Stimulated activated CD8-positive, alpha-beta memory T cell treated with anti-CD3 and anti-CD28 coated beads, Interleukin-7, amount 100 ng/mL, for 24 hours (primary cell): ENCODE results near the gene CYTH1.

Experiments
- DNase-seq: peaks from one replicate; pipeline ENCODE4 v3.0.0-alpha.2; 2020; ENCODE audit warnings: low read depth

The CYTH1 gene

GRCh38 chr17:78805301-78805700 lies 23.2 kb upstream of the CYTH1 start:
- DNase-seq: peak; percentile 35

DNA sequence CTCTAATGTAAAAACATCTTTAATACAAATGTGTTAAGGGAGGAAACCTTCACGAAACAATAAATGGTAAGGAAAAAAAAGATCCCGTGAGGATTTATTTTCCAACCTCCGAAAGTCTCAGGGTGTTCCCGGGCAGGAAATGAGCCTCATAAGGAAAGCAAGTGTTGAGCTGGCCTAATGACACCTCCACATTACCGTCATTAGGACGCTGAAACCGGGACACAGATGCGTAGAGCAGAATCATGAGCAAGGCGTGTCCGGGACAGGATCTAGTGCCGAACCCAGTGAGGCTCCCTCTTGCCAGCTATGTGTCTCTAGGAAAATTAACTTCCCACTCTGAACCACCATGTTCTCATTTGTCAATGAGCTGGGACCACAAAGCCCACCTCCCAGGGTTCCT lies 22.7 kb upstream of the CYTH1 start:
- DNase-seq: no peak

DNA sequence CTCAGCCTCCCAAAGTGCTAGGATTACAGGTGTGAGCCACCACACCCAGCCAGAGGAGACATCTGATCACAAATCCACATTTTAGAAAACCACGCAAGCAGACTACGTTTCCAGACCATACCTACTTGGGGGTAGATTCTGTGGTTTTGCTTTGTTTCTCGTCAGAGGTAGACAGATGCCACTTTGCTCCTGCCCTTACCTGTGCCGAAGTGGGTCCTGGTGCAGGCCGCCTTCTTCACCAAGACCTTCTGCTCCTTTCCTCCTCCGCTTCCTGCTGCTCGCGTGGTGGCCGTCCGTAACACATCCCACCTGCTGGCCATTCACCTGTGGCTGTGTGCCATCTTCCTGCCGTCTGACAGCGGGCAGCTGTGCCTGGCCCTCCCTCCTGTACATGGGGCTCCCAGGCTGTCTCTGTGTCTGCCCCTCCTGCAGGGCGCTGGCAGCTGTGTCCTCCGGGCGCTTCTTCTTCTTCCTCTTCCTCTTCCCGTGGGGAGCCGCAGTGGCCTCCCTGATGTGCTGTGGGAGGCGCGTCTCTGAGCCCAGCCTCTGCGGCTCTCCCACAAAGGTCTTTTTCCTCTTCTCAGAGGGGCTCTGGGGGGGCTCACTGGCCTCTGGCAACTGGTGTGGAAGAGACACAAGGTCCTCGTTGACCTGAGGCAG lies 21.2 kb upstream of the CYTH1 start:
- DNase-seq: no peak

- DNase-seq: no peak
Observed at GRCh38 chr17:78802459-78802858, 20.4 kb upstream of the CYTH1 start.

- DNase-seq: no peak
Observed at GRCh38 chr17:78802008-78802407, 19.9 kb upstream of the CYTH1 start.

GRCh38 chr17:78800132-78800931 lies 18.3 kb upstream of the CYTH1 start:
- no peak for DNase-seq

DNA sequence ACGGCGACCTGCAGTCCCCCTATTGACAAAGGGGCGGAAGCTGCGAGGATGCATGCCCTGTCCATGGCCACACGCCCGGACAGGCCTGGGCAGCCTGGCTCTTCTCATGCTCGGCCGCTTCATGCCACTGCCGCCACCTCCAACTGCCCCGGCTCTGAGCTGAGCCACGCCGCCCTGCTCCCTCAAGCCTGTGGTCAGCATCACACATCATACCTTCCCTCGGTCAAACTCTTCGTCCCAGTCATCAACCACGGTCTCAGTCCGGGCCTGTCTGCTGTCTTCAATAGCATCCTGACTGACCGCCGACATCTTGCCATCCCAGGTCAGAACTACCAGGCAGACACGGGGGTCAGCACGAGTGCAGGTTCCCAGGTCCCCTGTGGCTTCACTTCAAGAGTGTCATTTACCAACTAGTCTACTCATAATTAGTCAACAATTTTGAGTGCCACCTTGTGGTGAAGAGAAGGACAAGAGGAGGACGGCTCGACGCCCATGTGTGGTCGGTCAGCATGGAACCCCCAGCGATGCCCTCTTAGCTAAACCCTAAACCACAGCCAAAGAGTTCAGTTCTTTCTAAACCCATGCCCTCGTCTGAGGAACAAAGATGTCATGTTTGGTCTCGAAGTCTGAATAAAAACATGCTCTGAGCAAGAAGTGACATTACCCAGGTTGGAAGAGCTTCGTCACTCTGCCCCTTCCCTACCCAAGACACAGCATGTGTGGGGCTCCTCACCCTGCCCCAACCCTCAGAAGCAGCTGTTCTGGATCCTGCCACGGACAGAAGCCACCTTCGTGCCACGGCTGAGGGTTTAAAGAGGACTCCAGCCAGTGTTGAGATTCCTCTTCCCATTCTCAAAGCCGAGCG lies 16.9 kb upstream of the CYTH1 start:
- no peak for DNase-seq

DNA sequence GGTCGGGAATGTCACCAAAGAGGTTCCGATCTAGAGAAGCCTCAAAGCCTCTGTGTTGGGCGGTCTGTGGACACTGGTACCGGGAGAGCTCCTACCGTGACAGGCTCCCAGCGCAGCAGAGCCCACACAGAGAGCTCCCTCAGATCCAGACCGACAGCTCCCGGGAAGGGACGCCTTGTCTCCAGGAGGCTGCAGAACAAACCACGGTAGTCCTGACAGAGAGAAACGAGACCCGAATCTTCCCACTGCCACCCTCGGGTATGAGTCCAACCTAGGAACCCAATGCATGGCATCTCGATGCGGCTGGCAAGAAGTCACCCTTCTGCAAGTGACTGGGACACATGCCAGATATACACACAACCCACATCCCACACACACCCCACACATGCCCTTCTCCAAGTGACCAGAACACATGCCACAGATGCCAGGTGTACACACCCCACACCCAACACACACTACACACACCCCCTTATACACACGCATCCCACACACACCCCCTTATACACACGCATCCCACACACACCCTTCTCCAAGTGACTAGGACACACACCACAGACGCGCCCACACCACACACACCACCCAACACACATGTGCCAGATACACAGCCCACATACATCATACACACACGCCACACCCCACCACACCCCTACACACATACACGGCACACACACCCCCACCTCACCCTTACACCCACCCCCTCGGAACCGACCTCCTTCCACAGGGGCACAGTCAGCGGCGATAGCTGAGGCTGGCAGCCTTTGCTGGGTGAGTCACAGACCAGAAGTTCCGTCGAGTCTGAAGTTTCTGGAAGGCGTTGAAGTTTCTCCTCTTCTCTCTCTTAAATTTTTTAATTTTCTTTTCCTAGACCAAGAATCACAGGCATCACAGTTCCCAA lies 15.9 kb upstream of the CYTH1 start:
- no peak for DNase-seq

DNA sequence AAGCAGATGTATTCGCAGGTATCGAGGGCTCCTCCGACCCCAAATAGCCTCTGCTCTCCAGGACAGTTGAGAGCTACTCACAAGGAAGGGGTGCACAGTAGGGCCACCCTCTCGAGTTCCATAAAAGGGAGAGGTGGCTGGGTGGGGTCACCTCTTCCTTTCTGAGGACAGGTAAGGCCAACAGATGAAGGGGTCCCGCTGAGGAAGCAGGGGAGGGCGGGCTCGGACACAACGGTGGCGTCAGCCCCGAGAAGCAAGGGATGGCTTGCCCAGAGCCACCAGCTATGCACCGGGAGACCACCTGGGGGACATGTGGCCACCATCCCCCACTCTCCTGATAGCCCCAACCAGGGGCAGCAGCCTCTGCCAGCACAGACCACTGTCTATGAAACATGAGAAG lies 15.1 kb upstream of the CYTH1 start:
- no peak for DNase-seq

GRCh38 chr17:78796517-78796900 lies 14.4 kb upstream of the CYTH1 start:
- DNase-seq: no peak

DNA sequence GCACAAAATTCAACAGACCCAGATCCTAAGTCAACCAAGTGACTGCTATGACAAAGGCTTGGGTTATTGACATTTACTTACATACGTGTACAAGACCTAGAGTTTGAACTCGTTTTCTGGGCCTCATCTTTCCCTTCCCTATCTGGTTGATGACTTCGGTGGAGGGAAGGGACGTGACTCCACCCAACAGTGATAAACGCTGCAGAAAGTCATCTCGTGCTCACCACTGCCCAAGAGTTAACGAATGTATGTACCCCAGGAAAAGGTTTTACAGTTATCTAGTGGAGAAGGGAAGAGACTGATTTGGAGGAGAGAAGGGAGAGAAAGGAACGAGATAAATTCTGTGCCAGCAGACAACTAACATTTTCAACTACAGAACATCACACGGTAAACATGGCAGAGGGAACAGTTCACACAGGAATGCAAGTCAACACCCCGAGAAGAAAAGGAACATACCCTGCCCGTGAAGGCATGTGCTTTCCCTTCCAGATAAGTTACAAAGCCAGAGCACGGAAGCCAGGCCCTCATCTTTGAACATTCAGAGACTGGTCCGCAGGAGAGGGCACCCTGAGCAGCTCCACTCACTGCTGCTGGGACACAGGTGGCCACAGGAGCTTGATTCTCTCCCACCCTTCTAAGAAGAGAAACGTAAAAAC lies 13.9 kb upstream of the CYTH1 start:
- no peak for DNase-seq

GRCh38 chr17:78794864-78795640 lies 13.0 kb upstream of the CYTH1 start:
- no peak for DNase-seq

DNA sequence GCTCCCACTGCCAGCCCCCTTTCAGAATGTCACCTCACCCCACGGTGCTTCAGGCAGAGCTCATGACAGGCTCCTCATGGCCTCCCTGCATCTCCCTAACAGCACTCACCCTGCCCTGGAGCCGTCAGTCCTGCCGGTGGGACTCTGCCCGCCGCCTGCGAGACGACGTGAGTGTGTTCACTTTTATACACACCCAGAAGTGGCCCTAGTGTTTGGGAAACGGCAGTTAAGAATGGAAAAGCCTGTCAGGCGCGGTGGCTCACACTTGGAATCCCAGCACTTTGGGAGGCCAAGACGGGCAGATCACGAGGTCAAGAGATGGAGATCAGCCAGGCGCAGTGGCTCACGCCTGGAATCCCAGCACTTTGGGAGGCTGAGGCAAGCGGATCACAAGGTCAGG lies 12.3 kb upstream of the CYTH1 start:
- DNase-seq: no peak

DNA sequence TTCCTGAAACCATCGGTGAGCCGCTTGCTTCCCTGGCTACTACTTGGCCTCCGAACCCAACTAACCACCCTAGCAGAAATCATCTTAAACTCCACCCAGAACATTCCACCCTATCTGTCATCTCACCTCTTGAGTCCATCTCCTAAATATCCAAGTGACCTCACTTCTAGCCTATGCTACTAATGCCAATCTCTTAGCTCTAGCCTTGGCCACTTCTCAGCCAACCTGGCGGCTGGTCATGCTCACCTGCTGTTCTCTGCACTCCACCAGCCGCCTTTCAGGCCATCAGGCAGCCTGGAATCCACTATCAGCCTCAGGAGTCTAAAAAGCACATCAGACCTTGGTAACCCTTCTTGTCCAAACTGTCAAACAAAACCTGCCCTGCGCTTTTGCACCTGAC lies 11.9 kb upstream of the CYTH1 start:
- no peak for DNase-seq

- DNase-seq: no peak
Observed at GRCh38 chr17:78793415-78793814, 11.3 kb upstream of the CYTH1 start.

DNA sequence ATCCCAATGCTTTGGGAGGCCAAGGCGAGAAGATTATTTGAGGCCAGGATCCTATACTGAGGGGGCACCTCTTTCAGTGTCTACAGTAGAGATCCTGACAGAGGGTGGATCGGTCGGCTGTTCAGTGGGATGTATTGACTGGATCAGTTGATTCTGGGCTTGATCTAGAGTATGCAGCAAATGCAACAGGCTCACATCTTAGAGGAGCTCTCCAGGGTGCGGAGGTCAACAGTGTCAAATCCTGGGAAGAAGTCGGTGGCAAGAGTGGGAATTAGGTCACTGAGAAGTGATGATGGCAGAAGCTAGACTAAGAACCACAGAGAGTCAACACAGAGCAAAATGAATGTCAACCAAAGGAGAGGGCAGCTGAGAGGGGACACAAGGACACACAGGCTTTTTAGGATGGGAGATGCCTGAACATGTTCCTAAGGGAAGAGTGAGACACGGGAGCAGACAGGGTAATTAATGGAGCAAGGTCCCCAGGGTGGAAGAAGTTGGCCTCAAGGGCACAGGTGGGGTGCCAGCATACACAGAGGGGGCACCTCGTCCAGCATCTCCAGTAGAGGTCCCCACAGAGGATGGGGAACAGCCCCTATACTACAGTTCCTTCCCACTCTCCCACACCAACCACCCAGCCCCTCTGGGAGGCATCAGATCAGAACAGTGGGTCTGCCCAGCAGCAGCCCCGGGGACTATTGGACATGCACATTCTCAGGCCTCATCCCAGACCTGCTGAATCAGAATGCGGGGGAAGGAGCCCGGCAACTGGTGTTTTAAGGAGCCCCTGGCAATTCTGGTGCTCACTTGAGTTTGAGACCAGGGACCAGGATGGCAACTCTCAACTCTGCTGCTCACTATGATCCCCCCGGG lies 10.0 kb upstream of the CYTH1 start:
- DNase-seq: no peak

GRCh38 chr17:78790552-78790951 lies 8.5 kb upstream of the CYTH1 start:
- no peak for DNase-seq

DNA sequence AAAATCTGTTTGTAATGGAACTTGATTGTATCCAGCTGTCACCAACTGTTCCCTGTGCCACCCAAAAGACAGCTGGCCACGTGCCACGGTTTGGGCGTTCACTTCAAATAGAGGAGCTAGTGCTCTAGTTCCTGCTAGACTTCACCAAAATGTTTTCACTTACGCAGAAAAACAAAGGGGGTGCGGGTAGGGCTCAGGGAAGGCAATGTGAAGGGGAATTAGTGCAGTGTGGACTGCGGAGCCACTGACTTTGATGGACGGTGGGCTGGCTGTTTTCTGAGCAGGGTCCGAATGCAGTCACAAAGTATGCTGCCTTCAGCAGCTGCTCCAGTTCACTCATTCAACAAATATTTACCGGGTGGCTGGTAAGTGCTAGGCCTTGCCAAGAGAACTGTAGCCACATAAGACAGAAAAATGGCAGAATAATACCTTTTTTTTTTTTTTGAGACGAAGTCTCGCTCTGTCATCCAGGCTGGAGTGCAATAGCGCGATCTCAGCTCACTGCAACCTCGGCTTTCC lies 7.6 kb upstream of the CYTH1 start:
- no peak for DNase-seq

- DNase-seq: no peak
Observed at GRCh38 chr17:78789149-78789662, 7.1 kb upstream of the CYTH1 start.
